Testis (tissue), 3 donors: Measurements from ENCODE around the gene SLC17A5. TPM values are rescaled to one million over a fixed set of nuclear protein-coding genes. Genes with fewer than 3 reads are reported as not detected.

ENCODE experiments used
- DNase-seq: peaks from one replicate; pipeline ENCODE4 v3.0.0-alpha.2; 2019
- H3K27ac ChIP-seq, 2 donors: fragments of 200-600 bp; sonication (generic); one replicate each; pipeline ENCODE4 v1.5.1; 2019
- H3K27me3 ChIP-seq: fragments of 200-600 bp; sonication (generic); one replicate; pipeline ENCODE4 v1.5.1; 2019
- H3K36me3 ChIP-seq: fragments of 200-600 bp; sonication (generic); one replicate; pipeline ENCODE4 v1.5.1; 2017; ENCODE audit warnings: low read depth; ENCODE audit errors: missing control alignments
- H3K4me1 ChIP-seq: fragments of 200-600 bp; sonication (generic); one replicate; pipeline ENCODE4 v1.5.1; 2019
- H3K4me3 ChIP-seq, 2 donors: fragments of 200-600 bp; sonication (generic); one replicate each; pipeline ENCODE4 v1.5.1; 2017 to 2019
- H3K9me3 ChIP-seq: fragments of 200-600 bp; sonication (generic); one replicate; pipeline ENCODE4 v1.5.1; 2017
- POLR2A ChIP-seq: fragments of 450-650 bp; IDR thresholded peaks from one replicate; pipeline ENCODE4 v1.6.1; 2017; ENCODE audit warnings: antibody characterized with exemption, mild to moderate bottlenecking, moderate library complexity
- WGBS, 2 donors: methylation state at CpG; one replicate each; pipeline ENCODE4 v1.1.5; 2018; 5-methylcytosine and 5-hydroxymethylcytosine counted together
- intact Hi-C: fragments of 100-400 bp; cut with DNase I; formaldehyde crosslinking; loops from one replicate; pipeline ENCODE4 v1.15.1; 2023; ENCODE audit warnings: low total_unique reads
- polyA plus RNA-seq: library from polyadenylated mRNA; stranded (reverse); fragments of 350-450 nt; fragmentation: Illumina TruSeq; extraction: RNeasy Lipid Tissue Mini Kit (QIAGEN cat#74804); gene quantifications from one replicate; pipeline ENCODE4 v1.2.3, GENCODE V29; 2014; ENCODE audit warnings: low read depth, low replicate concordance; ENCODE audit not compliant: insufficient read depth
- total RNA-seq, 2 donors: library from RNA; depleted of rRNA; stranded (reverse); fragments of >200 nt; gene quantifications; one replicate each; pipeline ENCODE4 v1.2.3, GENCODE V29; 2016
- TF ChIP-seq, protein P1 (sequence below), 3 experiments: fragments of 450-650 bp in 2 of 3; fragments of 200-600 bp in 1 of 3; sonication (generic) in 1 of 3; IDR thresholded peaks; one replicate each; pipeline ENCODE4 v1.5.1; 2016 to 2019; ENCODE audit warnings: antibody characterized with exemption in 3 of 3, mild to moderate bottlenecking in 2 of 3, moderate library complexity in 1 of 3

The SLC17A5 gene
- total and polyA plus RNA-seq, 3 donors from 2014 or later: 8.7 to 16.1 (median 12.5) TPM

DNA sequence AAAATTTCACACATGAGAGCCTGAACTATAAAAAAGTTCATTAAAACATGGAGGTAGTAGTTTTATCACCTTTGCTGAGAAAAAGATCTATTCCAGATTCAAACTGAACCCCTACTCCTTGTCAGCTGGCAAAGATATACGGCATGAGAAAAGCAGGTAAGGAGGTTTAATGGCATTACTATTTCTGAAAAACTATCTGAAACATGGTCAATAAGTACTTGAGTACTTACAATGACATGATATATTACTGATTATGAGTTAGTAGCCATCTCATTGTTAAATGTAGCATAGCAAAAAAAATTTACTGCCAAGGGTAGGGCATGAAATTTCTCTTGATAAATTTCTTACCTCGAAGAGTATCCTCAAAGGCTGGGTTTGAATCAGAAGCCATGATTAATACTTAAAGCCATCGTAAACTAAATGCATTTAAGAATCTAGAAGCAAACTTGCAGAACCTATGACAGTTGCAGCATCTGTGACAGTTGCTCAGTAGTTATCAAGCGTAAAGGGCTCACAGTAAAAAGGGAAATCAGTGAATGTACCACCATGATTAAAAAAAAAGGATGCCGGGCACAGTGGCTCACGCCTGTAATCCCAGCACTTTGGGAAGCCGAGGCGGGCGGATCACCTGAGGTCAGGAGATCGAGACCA lies 8.7 kb downstream of the SLC17A5 start:
- TF ChIP-seq, protein P1, sequence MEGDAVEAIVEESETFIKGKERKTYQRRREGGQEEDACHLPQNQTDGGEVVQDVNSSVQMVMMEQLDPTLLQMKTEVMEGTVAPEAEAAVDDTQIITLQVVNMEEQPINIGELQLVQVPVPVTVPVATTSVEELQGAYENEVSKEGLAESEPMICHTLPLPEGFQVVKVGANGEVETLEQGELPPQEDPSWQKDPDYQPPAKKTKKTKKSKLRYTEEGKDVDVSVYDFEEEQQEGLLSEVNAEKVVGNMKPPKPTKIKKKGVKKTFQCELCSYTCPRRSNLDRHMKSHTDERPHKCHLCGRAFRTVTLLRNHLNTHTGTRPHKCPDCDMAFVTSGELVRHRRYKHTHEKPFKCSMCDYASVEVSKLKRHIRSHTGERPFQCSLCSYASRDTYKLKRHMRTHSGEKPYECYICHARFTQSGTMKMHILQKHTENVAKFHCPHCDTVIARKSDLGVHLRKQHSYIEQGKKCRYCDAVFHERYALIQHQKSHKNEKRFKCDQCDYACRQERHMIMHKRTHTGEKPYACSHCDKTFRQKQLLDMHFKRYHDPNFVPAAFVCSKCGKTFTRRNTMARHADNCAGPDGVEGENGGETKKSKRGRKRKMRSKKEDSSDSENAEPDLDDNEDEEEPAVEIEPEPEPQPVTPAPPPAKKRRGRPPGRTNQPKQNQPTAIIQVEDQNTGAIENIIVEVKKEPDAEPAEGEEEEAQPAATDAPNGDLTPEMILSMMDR (IDR thresholded peaks at IDR 0.05): no peak
- no peak for TF ChIP-seq POLR2A
- Histone ChIP-seq H3K4me3 (peak overlapping the region; percentile 6 to 53), H3K27me3 (no peaks in the 10 kb centered on the region), H3K27ac (no peak overlapping the region), H3K36me3 (no peaks in the 10 kb centered on the region), H3K4me1 (no peaks in the 10 kb centered on the region), H3K9me3 (no peaks in the 10 kb centered on the region)
- DNase-seq: no peak
- intact Hi-C loops: no loop called here
- WGBS, 2 donors: 18 to 31% methylated on average over 10 of the region's 10 CpGs

DNA sequence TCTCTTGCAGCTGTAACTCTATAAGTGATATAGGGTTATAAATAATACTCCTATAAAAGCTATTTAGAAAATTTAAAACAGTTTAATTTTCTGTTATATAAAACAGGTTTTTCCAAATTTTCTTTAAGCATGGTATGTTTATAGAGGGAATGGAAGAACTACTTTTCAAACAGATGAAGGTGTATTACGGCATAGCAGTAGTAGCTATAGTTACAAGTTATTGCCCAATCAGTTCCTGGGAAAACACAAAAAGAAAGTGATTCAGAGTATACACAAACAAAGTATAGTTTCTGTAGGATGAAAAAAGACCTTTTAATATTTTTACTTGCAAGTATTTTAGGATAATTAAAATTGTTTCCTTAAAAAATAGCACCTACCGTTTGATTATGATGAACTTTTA lies 9.8 kb downstream of the SLC17A5 start:
- no peaks in the 10 kb centered on the region for H3K4me1 ChIP-seq

DNA sequence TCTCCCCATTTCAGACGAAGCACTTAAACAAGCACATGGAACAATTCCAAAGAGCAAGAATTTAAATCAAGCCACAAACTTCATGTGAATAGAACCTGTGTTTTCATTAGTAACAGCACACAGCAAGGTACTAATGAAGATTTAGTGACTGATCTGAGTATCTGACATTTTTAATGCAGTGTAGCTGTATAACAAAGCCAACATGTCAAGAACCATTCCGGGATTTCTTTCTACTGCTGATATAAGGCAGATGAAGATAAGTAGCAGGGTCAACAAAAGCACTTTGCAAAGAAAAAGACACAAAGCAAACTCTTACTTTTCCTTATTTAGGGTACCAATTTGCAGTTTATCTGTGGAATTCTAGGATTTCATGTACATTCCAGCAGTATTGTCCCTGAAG lies 11.3 kb downstream of the SLC17A5 start:
- Histone ChIP-seq H3K9me3 (no peaks in the 10 kb centered on the region), H3K4me3 (no peak overlapping the region), H3K27ac (no peak overlapping the region), H3K36me3 (no peaks in the 10 kb centered on the region), H3K27me3 (no peaks in the 10 kb centered on the region), H3K4me1 (no peaks in the 10 kb centered on the region)
- DNase-seq: no peak
- intact Hi-C loops: no loop called here
- WGBS, 2 donors: 53 to 72% methylated on average over 2 of the region's 2 CpGs
- TF ChIP-seq, protein P1 (IDR thresholded peaks at IDR 0.05): no peak
- no peak for TF ChIP-seq POLR2A

More for the DNA sequence above, 9.8 kb downstream of the SLC17A5 start:
- Histone ChIP-seq H3K9me3 (no peaks in the 10 kb centered on the region), H3K4me3 (no peak overlapping the region), H3K27me3 (no peaks in the 10 kb centered on the region), H3K27ac (no peak overlapping the region), H3K36me3 (no peaks in the 10 kb centered on the region)
- 88 to 93% methylated on average over 2 of the region's 2 CpGs for WGBS, 2 donors
- DNase-seq: no peak
- intact Hi-C loops: no loop called here
- TF ChIP-seq POLR2A: no peak
- TF ChIP-seq, protein P1 (IDR thresholded peaks at IDR 0.05): no peak

DNA sequence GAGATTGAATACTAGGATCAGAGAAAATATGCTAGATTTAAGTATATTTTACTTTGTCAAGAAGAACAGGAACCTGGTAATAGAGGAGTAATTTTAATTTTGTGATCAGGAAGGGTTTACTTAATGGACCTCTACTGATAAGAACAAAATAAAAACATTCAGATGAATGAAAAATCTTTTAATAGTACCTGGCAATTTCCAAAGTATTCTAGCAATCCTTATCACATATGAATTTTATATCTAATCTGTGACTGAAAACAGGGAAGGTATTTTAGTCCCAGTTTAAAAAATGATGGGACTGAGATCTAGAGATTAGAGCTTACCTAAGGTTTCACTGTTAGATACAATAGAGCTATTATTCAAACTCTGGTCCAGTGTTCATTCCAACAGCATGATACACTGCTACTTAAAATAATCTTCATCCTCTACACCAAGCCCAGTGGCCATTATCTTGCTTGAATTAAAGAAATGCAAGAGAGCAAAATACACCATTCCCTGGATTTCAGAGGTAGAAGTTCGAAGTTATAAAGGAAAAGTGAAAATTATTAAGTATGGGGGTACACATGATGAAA lies 13.5 kb downstream of the SLC17A5 start:
- intact Hi-C loops: no loop called here
- no peaks in the 10 kb centered on the region for H3K9me3 ChIP-seq
- H3K27ac ChIP-seq: no peak overlapping the region
- no peak for DNase-seq
- 92 to 94% methylated on average over 1 of the region's 1 CpG for WGBS, 2 donors
- H3K27me3 ChIP-seq: no peaks in the 10 kb centered on the region
- H3K4me1 ChIP-seq: no peaks in the 10 kb centered on the region
- no peak for TF ChIP-seq POLR2A
- TF ChIP-seq, protein P1 (IDR thresholded peaks at IDR 0.05): no peak
- no peaks in the 10 kb centered on the region for H3K36me3 ChIP-seq
- H3K4me3 ChIP-seq: no peak overlapping the region

DNA sequence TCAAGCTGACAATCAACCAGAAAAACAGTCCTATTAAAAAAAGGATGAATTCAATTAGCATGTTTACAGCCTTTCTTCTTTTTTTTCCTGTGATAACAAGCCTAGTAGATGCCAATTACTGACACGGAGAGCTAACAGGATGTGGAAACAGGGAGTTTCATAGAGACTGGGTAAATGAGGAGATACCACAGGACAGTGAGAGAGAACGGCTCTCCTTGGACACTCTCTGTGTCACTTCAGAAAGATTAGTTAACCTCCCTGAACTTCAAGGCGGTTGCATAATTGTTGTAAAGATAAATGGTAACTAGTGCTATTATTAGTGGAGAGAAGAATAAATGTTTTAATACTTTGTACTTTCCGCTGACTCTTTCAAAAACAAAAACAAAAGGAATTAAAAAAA lies 14.8 kb downstream of the SLC17A5 start:
- intact Hi-C loops: no loop called here
- Histone ChIP-seq H3K36me3 (no peaks in the 10 kb centered on the region), H3K9me3 (no peaks in the 10 kb centered on the region), H3K4me3 (no peak overlapping the region), H3K27me3 (no peaks in the 10 kb centered on the region), H3K27ac (no peak overlapping the region), H3K4me1 (no peaks in the 10 kb centered on the region)
- no peak for DNase-seq
- WGBS, 2 donors: 54 to 67% methylated on average over 4 of the region's 4 CpGs
- TF ChIP-seq, protein P1 (IDR thresholded peaks at IDR 0.05): no peak
- TF ChIP-seq POLR2A: no peak
